ENCODE data around the gene ALKAL2. TPM values are rescaled to one million over a fixed set of nuclear protein-coding genes. Genes with fewer than 3 reads are reported as not detected.
"Not testable (repeated sequence)": the region's sequence is repeated elsewhere in the genome, so short reads cannot be mapped to it uniquely, and the experiment has no call there.

ALKAL2 gene
- total and polyA plus RNA-seq, 2 of the 13 experiments (the other 11 are each of a cell fraction or from before 2014, with no cell fraction given): 0.22 to 1.7 TPM

- no peak for TF ChIP-seq ZNF597 (CRISPR knock-in tag; IDR thresholded peaks at IDR 0.05)
- TF ChIP-seq ZNF782 (CRISPR knock-in tag; IDR thresholded peaks at IDR 0.05; ENCODE audit: borderline replicate concordance): no peak
- no peak for TF ChIP-seq ZNF30 (CRISPR knock-in tag; IDR thresholded peaks at IDR 0.05)
- peak; percentile 33; the same call in 1 of the 2 replicates for TF ChIP-seq GABPB1 (CRISPR knock-in tag; IDR thresholded peaks at IDR 0.05)
- 0 out of 2 replicates have a peak, but pooled peaks have one; percentile 46 for TF ChIP-seq ZNF546 (CRISPR knock-in tag; conservative IDR thresholded peaks at IDR 0.05)
- 0 out of 2 replicates have a peak, but pooled peaks have one; percentile 28 for TF ChIP-seq ZNF431 (CRISPR knock-in tag; IDR thresholded peaks at IDR 0.05; ENCODE audit: borderline replicate concordance, low read depth)
- peak; percentile 68; the same call in 1 of the 2 replicates for TF ChIP-seq RNF2 (conservative IDR thresholded peaks at IDR 0.05; ENCODE audit: low read depth)
- TF ChIP-seq ZSCAN21 (CRISPR knock-in tag; IDR thresholded peaks at IDR 0.05; ENCODE audit: borderline replicate concordance): peak; percentile 24; the same call in 1 of the 2 replicates
- TF ChIP-seq NR2F6 (IDR thresholded peaks at IDR 0.05): no peak
- no peak for TF ChIP-seq NR2F6 (CRISPR knock-in tag; IDR thresholded peaks at IDR 0.05)
- TF ChIP-seq, protein P1, sequence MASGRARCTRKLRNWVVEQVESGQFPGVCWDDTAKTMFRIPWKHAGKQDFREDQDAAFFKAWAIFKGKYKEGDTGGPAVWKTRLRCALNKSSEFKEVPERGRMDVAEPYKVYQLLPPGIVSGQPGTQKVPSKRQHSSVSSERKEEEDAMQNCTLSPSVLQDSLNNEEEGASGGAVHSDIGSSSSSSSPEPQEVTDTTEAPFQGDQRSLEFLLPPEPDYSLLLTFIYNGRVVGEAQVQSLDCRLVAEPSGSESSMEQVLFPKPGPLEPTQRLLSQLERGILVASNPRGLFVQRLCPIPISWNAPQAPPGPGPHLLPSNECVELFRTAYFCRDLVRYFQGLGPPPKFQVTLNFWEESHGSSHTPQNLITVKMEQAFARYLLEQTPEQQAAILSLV (CRISPR knock-in tag; IDR thresholded peaks at IDR 0.05; ENCODE audit: borderline replicate concordance): no peak
- TF ChIP-seq ATF7-NPFF (CRISPR knock-in tag; IDR thresholded peaks at IDR 0.05; ENCODE audit: low read depth): peak; percentile 50
- TF ChIP-seq AGO2 (optimal IDR thresholded peaks at IDR 0.05; ENCODE audit: low read depth, low read length): peak; percentile 10
Observed at GRCh38 chr2:287911-288757, at the start of gene ALKAL2 (continued).

- intact Hi-C loops (cut with micrococcal nuclease; ENCODE audit: unreplicated experiment); H4K20me1 ChIP-seq (ENCODE audit: insufficient read depth, low read length); in situ Hi-C loops (cut with HindIII; ENCODE audit: extremely low pct_ligation_motif_present, low pct_unique_long_range_greater_than_20kb); FAIRE-seq; H3K4me1 ChIP-seq (ENCODE audit: insufficient read depth, low read length); H3K4me2 ChIP-seq (ENCODE audit: low read depth, low read length); H3K9ac ChIP-seq (ENCODE audit: insufficient read depth, low read depth, low read length); CTCF ChIA-PET (ENCODE audit: low intra/inter-chr PET ratio, low total read pairs); H3K4me3 ChIP-seq (replicated peaks in 1 of 3; ENCODE audit: insufficient read depth in 1 of 3, low read depth in 2 of 3, low read length in 3 of 3); H3K27me3 ChIP-seq (ENCODE audit: control insufficient read depth in 1 of 2, insufficient read depth in 2 of 2, low read length in 2 of 2); DNase-seq (ENCODE audit: low spot score); BruUV-seq (replicated peaks); H3K79me2 ChIP-seq (ENCODE audit: insufficient read depth, low read length); ATAC-seq; H3K27ac ChIP-seq (ENCODE audit: extremely low read length, insufficient read depth, low read length); POLR2A ChIA-PET; H2AFZ ChIP-seq (ENCODE audit: low read length); H3K36me3 ChIP-seq (replicated peaks in 1 of 2; ENCODE audit: control insufficient read depth in 1 of 2, insufficient read depth in 2 of 2, low read length in 2 of 2): not testable (repeated sequence)
- peaks cover 23% of the 10 kb centered on the region for H3K9me3 ChIP-seq (ENCODE audit: low read length)
- WGBS (ENCODE audit: low lambda C conversion rate): 12% methylated on average over 2 of the region's 2 CpGs
Observed at GRCh38 chr2:336949-337348, 49.1 kb upstream of the ALKAL2 start.

All from HepG2 (cell line).